ENCODE results near the gene UCHL1.

- TF ChIP-seq, protein P1, sequence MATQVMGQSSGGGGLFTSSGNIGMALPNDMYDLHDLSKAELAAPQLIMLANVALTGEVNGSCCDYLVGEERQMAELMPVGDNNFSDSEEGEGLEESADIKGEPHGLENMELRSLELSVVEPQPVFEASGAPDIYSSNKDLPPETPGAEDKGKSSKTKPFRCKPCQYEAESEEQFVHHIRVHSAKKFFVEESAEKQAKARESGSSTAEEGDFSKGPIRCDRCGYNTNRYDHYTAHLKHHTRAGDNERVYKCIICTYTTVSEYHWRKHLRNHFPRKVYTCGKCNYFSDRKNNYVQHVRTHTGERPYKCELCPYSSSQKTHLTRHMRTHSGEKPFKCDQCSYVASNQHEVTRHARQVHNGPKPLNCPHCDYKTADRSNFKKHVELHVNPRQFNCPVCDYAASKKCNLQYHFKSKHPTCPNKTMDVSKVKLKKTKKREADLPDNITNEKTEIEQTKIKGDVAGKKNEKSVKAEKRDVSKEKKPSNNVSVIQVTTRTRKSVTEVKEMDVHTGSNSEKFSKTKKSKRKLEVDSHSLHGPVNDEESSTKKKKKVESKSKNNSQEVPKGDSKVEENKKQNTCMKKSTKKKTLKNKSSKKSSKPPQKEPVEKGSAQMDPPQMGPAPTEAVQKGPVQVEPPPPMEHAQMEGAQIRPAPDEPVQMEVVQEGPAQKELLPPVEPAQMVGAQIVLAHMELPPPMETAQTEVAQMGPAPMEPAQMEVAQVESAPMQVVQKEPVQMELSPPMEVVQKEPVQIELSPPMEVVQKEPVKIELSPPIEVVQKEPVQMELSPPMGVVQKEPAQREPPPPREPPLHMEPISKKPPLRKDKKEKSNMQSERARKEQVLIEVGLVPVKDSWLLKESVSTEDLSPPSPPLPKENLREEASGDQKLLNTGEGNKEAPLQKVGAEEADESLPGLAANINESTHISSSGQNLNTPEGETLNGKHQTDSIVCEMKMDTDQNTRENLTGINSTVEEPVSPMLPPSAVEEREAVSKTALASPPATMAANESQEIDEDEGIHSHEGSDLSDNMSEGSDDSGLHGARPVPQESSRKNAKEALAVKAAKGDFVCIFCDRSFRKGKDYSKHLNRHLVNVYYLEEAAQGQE (IDR thresholded peaks at IDR 0.05; ENCODE audit: borderline replicate concordance): no peak
- TF ChIP-seq, protein P2, sequence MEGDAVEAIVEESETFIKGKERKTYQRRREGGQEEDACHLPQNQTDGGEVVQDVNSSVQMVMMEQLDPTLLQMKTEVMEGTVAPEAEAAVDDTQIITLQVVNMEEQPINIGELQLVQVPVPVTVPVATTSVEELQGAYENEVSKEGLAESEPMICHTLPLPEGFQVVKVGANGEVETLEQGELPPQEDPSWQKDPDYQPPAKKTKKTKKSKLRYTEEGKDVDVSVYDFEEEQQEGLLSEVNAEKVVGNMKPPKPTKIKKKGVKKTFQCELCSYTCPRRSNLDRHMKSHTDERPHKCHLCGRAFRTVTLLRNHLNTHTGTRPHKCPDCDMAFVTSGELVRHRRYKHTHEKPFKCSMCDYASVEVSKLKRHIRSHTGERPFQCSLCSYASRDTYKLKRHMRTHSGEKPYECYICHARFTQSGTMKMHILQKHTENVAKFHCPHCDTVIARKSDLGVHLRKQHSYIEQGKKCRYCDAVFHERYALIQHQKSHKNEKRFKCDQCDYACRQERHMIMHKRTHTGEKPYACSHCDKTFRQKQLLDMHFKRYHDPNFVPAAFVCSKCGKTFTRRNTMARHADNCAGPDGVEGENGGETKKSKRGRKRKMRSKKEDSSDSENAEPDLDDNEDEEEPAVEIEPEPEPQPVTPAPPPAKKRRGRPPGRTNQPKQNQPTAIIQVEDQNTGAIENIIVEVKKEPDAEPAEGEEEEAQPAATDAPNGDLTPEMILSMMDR (IDR thresholded peaks at IDR 0.05; ENCODE audit: poor library complexity, severe bottlenecking): no peak
- TF ChIP-seq EZH2 (IDR thresholded peaks at IDR 0.05; ENCODE audit: borderline replicate concordance, insufficient read depth, low read length, poor library complexity, severe bottlenecking): no peak
- no peak for TF ChIP-seq MXI1 (conservative IDR thresholded peaks at IDR 0.05; ENCODE audit: poor library complexity, severe bottlenecking)
- TF ChIP-seq RAD21 (conservative IDR thresholded peaks at IDR 0.05): no peak
- TF ChIP-seq POLR2AphosphoS5 (IDR thresholded peaks at IDR 0.05): no peak
- TF ChIP-seq TAF1 (IDR thresholded peaks at IDR 0.05; ENCODE audit: low read depth): no peak
- TF ChIP-seq EP300 (conservative IDR thresholded peaks at IDR 0.05; ENCODE audit: poor library complexity, severe bottlenecking): no peak
- no peak for TF ChIP-seq SMC3 (conservative IDR thresholded peaks at IDR 0.05; ENCODE audit: poor library complexity)
These were observed 28.8 kb upstream of the UCHL1 start for GRCh38 chr4:41227902-41228301.
